GM19328 (cell line): ENCODE results near the gene AP1G2.

Source experiments
- ATAC-seq: cut with Tn5 transposase; IDR thresholded peaks from one replicate; pipeline ENCODE4 v1.9.1; 2021; ENCODE audit warnings: mild to moderate bottlenecking, moderate library complexity; ENCODE audit not compliant: unreplicated experiment

Gene AP1G2

GRCh38 chr14:23520899-23521533, 46.6 kb downstream of the AP1G2 start:
- no peak for ATAC-seq

- ATAC-seq, result no peak
Observed at GRCh38 chr14:23518709-23519108, 48.9 kb downstream of the AP1G2 start.

- ATAC-seq, result no peak
Observed at GRCh38 chr14:23517650-23518326, 49.8 kb downstream of the AP1G2 start.

- no peak for ATAC-seq
Observed at GRCh38 chr14:23514644-23514957, 53.0 kb downstream of the AP1G2 start.

GRCh38 chr14:23513818-23514643, 53.6 kb downstream of the AP1G2 start:
- ATAC-seq, result no peak

- ATAC-seq, result no peak
Observed at GRCh38 chr14:23513005-23513817, 54.4 kb downstream of the AP1G2 start.

- no peak for ATAC-seq
Observed at GRCh38 chr14:23512156-23512555, 55.4 kb downstream of the AP1G2 start.
